ENCODE measurements around the gene AP2A1.

Gene AP2A1

GRCh38 chr19:49853852-49854377, 87.1 kb downstream of the AP2A1 start:
- ATAC-seq: no peak
- TF ChIP-seq TCF4 (CRISPR knock-in tag; IDR thresholded peaks at IDR 0.05; ENCODE audit: borderline replicate concordance) (no peak), ISL1 (CRISPR knock-in tag; IDR thresholded peaks at IDR 0.05) (no peak), SNAI2 (CRISPR knock-in tag; IDR thresholded peaks at IDR 0.05) (no peak), GLIS3 (CRISPR knock-in tag; IDR thresholded peaks at IDR 0.05) (no peak), ESRRG (CRISPR knock-in tag; IDR thresholded peaks at IDR 0.05) (no peak), PPARA (CRISPR knock-in tag; IDR thresholded peaks at IDR 0.05; ENCODE audit: borderline replicate concordance) (no peak), CREB5 (CRISPR knock-in tag; IDR thresholded peaks at IDR 0.05; ENCODE audit: low read depth) (no peak), ZFP3 (CRISPR knock-in tag; IDR thresholded peaks at IDR 0.05) (no peak), ZNF8 (CRISPR knock-in tag; IDR thresholded peaks at IDR 0.05) (no peak), ZNF70 (CRISPR knock-in tag; IDR thresholded peaks at IDR 0.05) (no peak), ZC3H10 (CRISPR knock-in tag; IDR thresholded peaks at IDR 0.05) (no peak), TSHZ2 (CRISPR knock-in tag; IDR thresholded peaks at IDR 0.05) (no peak), BACH2 (CRISPR knock-in tag; IDR thresholded peaks at IDR 0.05; ENCODE audit: borderline replicate concordance) (no peak), TOX (CRISPR knock-in tag; IDR thresholded peaks at IDR 0.05; ENCODE audit: borderline replicate concordance) (no peak), OSR1 (CRISPR knock-in tag; IDR thresholded peaks at IDR 0.05) (no peak), ZNF565 (CRISPR knock-in tag; conservative IDR thresholded peaks at IDR 0.05; ENCODE audit: low read depth) (no peak), ARNTL (CRISPR knock-in tag; IDR thresholded peaks at IDR 0.05; ENCODE audit: borderline replicate concordance, low read depth) (no peak), CSDC2 (CRISPR knock-in tag; IDR thresholded peaks at IDR 0.05) (no peak)
- TF ChIP-seq, protein P1, sequence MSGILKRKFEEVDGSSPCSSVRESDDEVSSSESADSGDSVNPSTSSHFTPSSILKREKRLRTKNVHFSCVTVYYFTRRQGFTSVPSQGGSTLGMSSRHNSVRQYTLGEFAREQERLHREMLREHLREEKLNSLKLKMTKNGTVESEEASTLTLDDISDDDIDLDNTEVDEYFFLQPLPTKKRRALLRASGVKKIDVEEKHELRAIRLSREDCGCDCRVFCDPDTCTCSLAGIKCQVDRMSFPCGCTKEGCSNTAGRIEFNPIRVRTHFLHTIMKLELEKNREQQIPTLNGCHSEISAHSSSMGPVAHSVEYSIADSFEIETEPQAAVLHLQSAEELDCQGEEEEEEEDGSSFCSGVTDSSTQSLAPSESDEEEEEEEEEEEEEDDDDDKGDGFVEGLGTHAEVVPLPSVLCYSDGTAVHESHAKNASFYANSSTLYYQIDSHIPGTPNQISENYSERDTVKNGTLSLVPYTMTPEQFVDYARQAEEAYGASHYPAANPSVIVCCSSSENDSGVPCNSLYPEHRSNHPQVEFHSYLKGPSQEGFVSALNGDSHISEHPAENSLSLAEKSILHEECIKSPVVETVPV (CRISPR knock-in tag; IDR thresholded peaks at IDR 0.05): no peak

- ATAC-seq: no peak
- TF ChIP-seq ZFP30 (CRISPR knock-in tag; IDR thresholded peaks at IDR 0.05): no peak
- no peak for TF ChIP-seq ZFP3 (CRISPR knock-in tag; IDR thresholded peaks at IDR 0.05)
- TF ChIP-seq ISL1 (CRISPR knock-in tag; IDR thresholded peaks at IDR 0.05): no peak
- TF ChIP-seq BACH2 (CRISPR knock-in tag; IDR thresholded peaks at IDR 0.05; ENCODE audit: borderline replicate concordance): no peak
- TF ChIP-seq, protein P1 (CRISPR knock-in tag; IDR thresholded peaks at IDR 0.05): no peak
- TF ChIP-seq CREB5 (CRISPR knock-in tag; IDR thresholded peaks at IDR 0.05; ENCODE audit: low read depth): no peak
- no peak for TF ChIP-seq TSHZ2 (CRISPR knock-in tag; IDR thresholded peaks at IDR 0.05)
- TF ChIP-seq RARB (CRISPR knock-in tag; IDR thresholded peaks at IDR 0.05): no peak
- TF ChIP-seq ZNF70 (CRISPR knock-in tag; IDR thresholded peaks at IDR 0.05): no peak
- no peak for TF ChIP-seq TCF4 (CRISPR knock-in tag; IDR thresholded peaks at IDR 0.05; ENCODE audit: borderline replicate concordance)
- TF ChIP-seq ARNTL (CRISPR knock-in tag; IDR thresholded peaks at IDR 0.05; ENCODE audit: borderline replicate concordance, low read depth): no peak
- no peak for TF ChIP-seq ESRRG (CRISPR knock-in tag; IDR thresholded peaks at IDR 0.05)
- TF ChIP-seq OSR1 (CRISPR knock-in tag; IDR thresholded peaks at IDR 0.05): no peak
- no peak for TF ChIP-seq ZNF8 (CRISPR knock-in tag; IDR thresholded peaks at IDR 0.05)
- TF ChIP-seq SNAI2 (CRISPR knock-in tag; IDR thresholded peaks at IDR 0.05): no peak
- no peak for TF ChIP-seq TOX (CRISPR knock-in tag; IDR thresholded peaks at IDR 0.05; ENCODE audit: borderline replicate concordance)
- TF ChIP-seq ZC3H10 (CRISPR knock-in tag; IDR thresholded peaks at IDR 0.05): no peak
- TF ChIP-seq GLIS3 (CRISPR knock-in tag; IDR thresholded peaks at IDR 0.05): no peak
Observed at GRCh38 chr19:49854378-49855263, 87.8 kb downstream of the AP2A1 start.

Data from SK-N-SH treated with all-trans-retinoic acid at 6 μM for 48 hours (cell line).